ENCODE results near the gene ATG101. TPM values are rescaled to one million over a fixed set of nuclear protein-coding genes. Genes with fewer than 3 reads are reported as not detected.

Gene ATG101
- polyA plus RNA-seq, 1 experiment: 163 TPM

DNA sequence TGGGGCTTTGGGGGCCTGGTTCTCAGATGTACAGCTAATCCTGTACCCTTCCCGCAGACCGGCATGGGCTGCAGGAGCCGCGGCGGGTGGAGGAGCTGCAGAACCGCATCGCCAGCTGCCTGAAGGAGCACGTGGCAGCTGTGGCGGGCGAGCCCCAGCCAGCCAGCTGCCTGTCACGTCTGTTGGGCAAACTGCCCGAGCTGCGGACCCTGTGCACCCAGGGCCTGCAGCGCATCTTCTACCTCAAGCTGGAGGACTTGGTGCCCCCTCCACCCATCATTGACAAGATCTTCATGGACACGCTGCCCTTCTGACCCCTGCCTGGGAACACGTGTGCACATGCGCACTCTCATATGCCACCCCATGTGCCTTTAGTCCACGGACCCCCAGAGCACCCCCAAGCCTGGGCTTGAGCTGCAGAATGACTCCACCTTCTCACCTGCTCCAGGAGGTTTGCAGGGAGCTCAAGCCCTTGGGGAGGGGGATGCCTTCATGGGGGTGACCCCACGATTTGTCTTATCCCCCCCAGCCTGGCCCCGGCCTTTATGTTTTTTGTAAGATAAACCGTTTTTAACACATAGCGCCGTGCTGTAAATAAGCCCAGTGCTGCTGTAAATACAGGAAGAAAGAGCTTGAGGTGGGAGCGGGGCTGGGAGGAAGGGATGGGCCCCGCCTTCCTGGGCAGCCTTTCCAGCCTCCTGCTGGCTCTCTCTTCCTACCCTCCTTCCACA, 11.0 kb upstream of the ATG101 start:
- ChIA-PET POLR2A (no interaction called here), CTCF (interaction anchor here (0.8 to 6.6 kb wide), 4 partner anchors 10 to 34 kb away, joined by 3 to 59 read pairs (median 7); partner anchors contain the start of gene ATG101)
- no peak for DNase-seq (ENCODE audit: low read depth)
- Histone ChIP-seq H3K4me3 (ENCODE audit: low read depth, low read length) (no peak overlapping the region), H3K36me3 (ENCODE audit: control insufficient read depth, insufficient read depth, low read length) (peaks cover 11% of the 10 kb centered on the region), H3K27me3 (ENCODE audit: control insufficient read depth, insufficient read depth, low read length) (no peaks in the 10 kb centered on the region)
- TF ChIP-seq, protein P1, sequence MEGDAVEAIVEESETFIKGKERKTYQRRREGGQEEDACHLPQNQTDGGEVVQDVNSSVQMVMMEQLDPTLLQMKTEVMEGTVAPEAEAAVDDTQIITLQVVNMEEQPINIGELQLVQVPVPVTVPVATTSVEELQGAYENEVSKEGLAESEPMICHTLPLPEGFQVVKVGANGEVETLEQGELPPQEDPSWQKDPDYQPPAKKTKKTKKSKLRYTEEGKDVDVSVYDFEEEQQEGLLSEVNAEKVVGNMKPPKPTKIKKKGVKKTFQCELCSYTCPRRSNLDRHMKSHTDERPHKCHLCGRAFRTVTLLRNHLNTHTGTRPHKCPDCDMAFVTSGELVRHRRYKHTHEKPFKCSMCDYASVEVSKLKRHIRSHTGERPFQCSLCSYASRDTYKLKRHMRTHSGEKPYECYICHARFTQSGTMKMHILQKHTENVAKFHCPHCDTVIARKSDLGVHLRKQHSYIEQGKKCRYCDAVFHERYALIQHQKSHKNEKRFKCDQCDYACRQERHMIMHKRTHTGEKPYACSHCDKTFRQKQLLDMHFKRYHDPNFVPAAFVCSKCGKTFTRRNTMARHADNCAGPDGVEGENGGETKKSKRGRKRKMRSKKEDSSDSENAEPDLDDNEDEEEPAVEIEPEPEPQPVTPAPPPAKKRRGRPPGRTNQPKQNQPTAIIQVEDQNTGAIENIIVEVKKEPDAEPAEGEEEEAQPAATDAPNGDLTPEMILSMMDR (IDR thresholded peaks at IDR 0.05; ENCODE audit: insufficient read depth, low read depth, low read length): no peak

DNA sequence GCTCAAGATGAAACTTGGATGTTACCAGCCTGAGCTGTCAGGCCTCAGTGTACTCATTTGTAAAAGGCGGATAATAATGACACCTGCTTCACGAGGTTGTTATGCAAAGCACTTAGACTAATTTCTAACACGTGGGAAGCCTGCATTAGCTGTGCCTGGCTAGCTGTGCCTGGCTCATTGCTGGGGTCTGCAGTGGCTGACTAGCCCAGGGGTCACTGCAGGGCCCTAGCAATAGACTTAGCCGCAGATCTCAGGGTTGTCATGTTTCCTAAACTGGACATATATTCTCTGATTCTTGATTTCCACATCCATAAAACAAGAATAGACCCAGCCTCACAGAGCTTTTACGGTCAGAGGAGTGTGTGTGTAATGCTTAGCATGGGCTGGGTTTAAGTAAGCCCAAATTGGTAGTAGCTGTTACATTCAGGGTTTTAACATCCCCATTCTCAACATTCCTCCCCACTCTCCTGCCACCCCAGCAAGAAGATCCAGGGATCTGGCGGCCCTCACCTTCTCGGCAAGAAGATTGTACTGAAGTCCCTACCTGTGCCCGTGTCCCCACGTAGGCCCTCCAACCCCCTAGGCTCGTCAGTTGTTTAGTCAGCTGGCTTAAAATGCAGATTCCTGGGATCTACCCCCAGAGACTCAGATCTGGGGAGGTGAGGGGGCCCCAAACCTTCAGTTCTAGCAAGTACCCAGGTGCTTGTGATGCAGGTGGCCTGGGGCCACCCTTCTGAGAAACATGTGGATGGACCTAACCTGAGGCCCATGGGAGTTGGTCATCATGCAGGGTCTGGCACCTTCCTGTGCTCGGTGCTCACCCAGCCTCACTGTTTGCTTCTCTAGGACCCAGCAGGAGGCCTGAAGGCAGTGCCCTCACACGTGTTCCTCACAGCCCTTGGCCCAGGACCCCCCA, 9.9 kb upstream of the ATG101 start:
- DNase-seq (ENCODE audit: low read depth): no peak
- ChIA-PET POLR2A (no interaction called here), CTCF (interaction anchor here (1.1 to 6.6 kb wide), 4 partner anchors 9 to 35 kb away, joined by 4 to 59 read pairs (median 7); partner anchors contain the start of gene ATG101)
- H3K4me3 ChIP-seq (ENCODE audit: low read depth, low read length): no peak overlapping the region
- H3K27me3 ChIP-seq (ENCODE audit: control insufficient read depth, insufficient read depth, low read length): no peaks in the 10 kb centered on the region
- peaks cover 11% of the 10 kb centered on the region for H3K36me3 ChIP-seq (ENCODE audit: control insufficient read depth, insufficient read depth, low read length)
- TF ChIP-seq, protein P1 (IDR thresholded peaks at IDR 0.05; ENCODE audit: insufficient read depth, low read depth, low read length): no peak

DNA sequence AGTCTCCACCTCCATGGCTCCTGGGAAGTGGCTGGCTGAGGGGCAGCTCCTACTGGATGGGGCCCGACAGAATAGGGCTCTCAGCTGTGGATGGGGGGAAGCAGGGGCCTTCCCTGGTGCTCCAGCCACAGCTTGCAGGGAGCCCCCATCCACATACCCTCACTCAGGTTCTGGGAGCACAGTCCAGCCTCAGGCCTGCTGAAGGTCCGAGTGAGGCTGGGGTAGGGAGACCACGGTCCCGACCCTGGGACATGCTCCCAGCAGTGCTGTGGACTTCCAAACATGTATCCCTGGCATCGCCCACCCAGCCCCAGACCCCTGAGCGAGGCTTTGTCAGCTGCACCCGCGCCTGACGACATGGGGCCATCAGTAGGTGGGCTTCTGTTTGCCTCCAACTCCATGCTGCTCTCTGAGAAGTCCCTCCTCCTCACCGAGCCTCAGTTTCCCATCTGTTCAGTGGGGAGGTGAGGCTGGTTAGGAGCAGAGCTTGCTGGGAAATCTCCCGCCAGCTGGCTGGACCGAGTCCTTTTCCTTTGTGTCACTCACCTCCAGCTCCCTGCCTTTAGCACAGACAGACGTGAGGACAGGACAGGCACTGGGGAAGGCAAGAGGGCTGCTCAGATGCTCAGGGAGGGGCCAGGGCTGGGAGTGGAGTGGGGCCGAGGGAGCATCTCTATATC, 9.1 kb upstream of the ATG101 start:
- POLR2A ChIA-PET: no interaction called here
- CTCF ChIA-PET: interaction anchor here (0.6 to 6.6 kb wide), 5 partner anchors 9 to 53 kb away, joined by 3 to 59 read pairs (median 9); partner anchors contain the start of genes ATG101 and NR4A1
- Histone ChIP-seq H3K36me3 (ENCODE audit: control insufficient read depth, insufficient read depth, low read length) (peaks cover 8% of the 10 kb centered on the region), H3K27me3 (ENCODE audit: control insufficient read depth, insufficient read depth, low read length) (no peaks in the 10 kb centered on the region), H3K4me3 (ENCODE audit: low read depth, low read length) (no peak overlapping the region)
- TF ChIP-seq, protein P1 (IDR thresholded peaks at IDR 0.05; ENCODE audit: insufficient read depth, low read depth, low read length): no peak
- DNase-seq (ENCODE audit: low read depth): no peak

DNA sequence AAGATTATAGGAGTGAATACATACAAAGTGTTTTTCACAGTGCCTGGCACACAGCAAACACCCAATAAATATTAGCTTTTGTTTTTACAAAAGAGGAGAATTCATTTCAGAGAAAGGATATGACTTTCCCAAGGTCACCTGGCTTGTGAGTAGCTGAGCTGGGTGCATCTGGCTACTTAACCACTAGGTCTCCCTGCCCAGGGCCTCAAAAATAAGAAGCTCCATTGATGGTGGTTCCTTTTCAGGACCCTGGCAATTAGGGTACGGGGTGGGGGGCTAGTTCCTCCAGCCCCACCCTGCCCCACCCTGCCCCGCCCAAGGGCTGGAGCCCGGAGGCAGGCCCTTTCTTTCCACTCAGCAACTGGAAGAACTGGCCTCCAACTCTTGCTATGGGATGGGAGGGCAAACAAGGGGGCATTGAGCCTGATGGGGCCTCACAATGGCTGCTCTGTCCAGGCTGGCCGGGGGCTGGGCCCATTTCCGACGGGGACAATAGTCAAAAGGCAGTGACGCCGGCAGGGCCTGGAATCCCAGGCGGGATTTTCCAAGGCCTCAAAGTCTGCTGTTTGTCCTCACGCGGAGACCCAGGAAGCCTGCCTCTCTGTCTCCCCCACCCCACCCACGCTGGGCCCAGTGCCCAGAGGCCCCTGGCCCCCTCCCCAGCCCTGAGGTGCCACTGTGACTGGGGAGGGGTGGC, 8.2 kb upstream of the ATG101 start:
- Histone ChIP-seq H3K4me3 (ENCODE audit: low read depth, low read length) (no peak overlapping the region), H3K36me3 (ENCODE audit: control insufficient read depth, insufficient read depth, low read length) (peaks cover 8% of the 10 kb centered on the region), H3K27me3 (ENCODE audit: control insufficient read depth, insufficient read depth, low read length) (no peaks in the 10 kb centered on the region)
- TF ChIP-seq, protein P1 (IDR thresholded peaks at IDR 0.05; ENCODE audit: insufficient read depth, low read depth, low read length): no peak
- CTCF ChIA-PET: interaction anchor here (0.6 to 6.6 kb wide), 5 partner anchors 9 to 54 kb away, joined by 3 to 59 read pairs (median 7); partner anchors contain the start of genes ATG101 and NR4A1
- DNase-seq (ENCODE audit: low read depth): no peak
- POLR2A ChIA-PET: no interaction called here

Measured in BJ (cell line).